ENCODE results near the gene DHX40.

GRCh38 chr17:59621771-59622170 is 56.4 kb downstream of the DHX40 start:
- TF ChIP-seq MAX (IDR thresholded peaks at IDR 0.05) (no peak), JUNB (IDR thresholded peaks at IDR 0.05) (no peak), REST (IDR thresholded peaks at IDR 0.05) (no peak), CTCF (IDR thresholded peaks at IDR 0.05) (no peak), POLR2A (IDR thresholded peaks at IDR 0.05; ENCODE audit: low read length) (no peak), BHLHE40 (IDR thresholded peaks at IDR 0.05; ENCODE audit: low read depth, low read length) (no peak), PBX3 (IDR thresholded peaks at IDR 0.05) (no peak), ATOH8 (CRISPR knock-in tag; IDR thresholded peaks at IDR 0.05; ENCODE audit: low read depth) (no peak), FOSB (CRISPR knock-in tag; IDR thresholded peaks at IDR 0.05) (no peak), SREBF2 (IDR thresholded peaks at IDR 0.05) (no peak), EHMT2 (IDR thresholded peaks at IDR 0.05; ENCODE audit: low read depth) (no peak), USF2 (IDR thresholded peaks at IDR 0.05) (no peak), JUN (IDR thresholded peaks at IDR 0.05) (no peak), BCL3 (IDR thresholded peaks at IDR 0.05) (no peak)

Measured in A549 (cell line).